ENCODE data around the gene CBLC. TPM values are rescaled to one million over a fixed set of nuclear protein-coding genes. Genes with fewer than 3 reads are reported as not detected.
A peak's percentile ranks its signal among the peaks of the same experiment; 100 is the strongest.

Gene CBLC
- total RNA-seq, 1 experiment from 2014 or later: 25.4 TPM

- H3K27me3 ChIP-seq (ENCODE audit: low read length): no peaks in the 10 kb centered on the region
- H3K9ac ChIP-seq (ENCODE audit: low read length): peak overlapping the region; percentile 46
- ATAC-seq (no peak), DNase-seq (no peak)
- no peaks in the 10 kb centered on the region for H4K20me1 ChIP-seq (ENCODE audit: low read length)
- H3K4me2 ChIP-seq (ENCODE audit: low read length): peak overlapping the region; percentile 95
- H3K4me1 ChIP-seq (ENCODE audit: insufficient read depth, low read length): peaks cover 14% of the 10 kb centered on the region
- H3K36me3 ChIP-seq (ENCODE audit: low read depth, low read length): no peaks in the 10 kb centered on the region
- BruUV-seq (replicated peaks): TSS peak; percentile 26
- H3K79me2 ChIP-seq (ENCODE audit: low read length): peaks cover 41% of the 10 kb centered on the region
- H3K27ac ChIP-seq (ENCODE audit: low read length): 0 out of 2 replicates have a peak overlapping the region, but pooled peaks have one; percentile 5
- ChIA-PET CTCF (interaction anchor here (0.6 to 1.0 kb wide), 4 partner anchors 36 to 151 kb away, joined by 4 to 10 read pairs (median 5); partner anchors contain the start of gene BCAM), POLR2A (ENCODE audit: unreplicated experiment) (interaction anchor here (0.6 to 1.2 kb wide), 6 partner anchors 45 to 209 kb away, joined by 5 to 29 read pairs (median 17); no protein-coding TSS in a partner anchor)
- H2AFZ ChIP-seq (ENCODE audit: low read length): peak overlapping the region; percentile 97
- peak overlapping the region; percentile 76 for H3K4me3 ChIP-seq (ENCODE audit: low read length)
- no peak for TF ChIP-seq EZH2phosphoT487 (IDR thresholded peaks at IDR 0.05; ENCODE audit: borderline replicate concordance, low read length)
- TF ChIP-seq CTCF (conservative IDR thresholded peaks at IDR 0.05; ENCODE audit: low read depth, low read length): no peak
- no peak for TF ChIP-seq EZH2 (IDR thresholded peaks at IDR 0.05; ENCODE audit: low read length, unreplicated experiment)
- H3K9me3 ChIP-seq (ENCODE audit: low read length): no peaks in the 10 kb centered on the region
- intact Hi-C loops (cut with micrococcal nuclease): loop anchor here (2.0 to 10.0 kb wide), 5 partner anchors 47 to 270 kb away; partner anchors contain the start of gene TOMM40
- H3K9me2 ChIP-seq (replicated peaks; ENCODE audit: low read length): no peaks in the 10 kb centered on the region
- H3F3A ChIP-seq (ENCODE audit: low read length, unreplicated experiment): no peaks in the 10 kb centered on the region
Observed at GRCh38 chr19:44845286-44845611, 67.6 kb downstream of the CBLC start.

DNA sequence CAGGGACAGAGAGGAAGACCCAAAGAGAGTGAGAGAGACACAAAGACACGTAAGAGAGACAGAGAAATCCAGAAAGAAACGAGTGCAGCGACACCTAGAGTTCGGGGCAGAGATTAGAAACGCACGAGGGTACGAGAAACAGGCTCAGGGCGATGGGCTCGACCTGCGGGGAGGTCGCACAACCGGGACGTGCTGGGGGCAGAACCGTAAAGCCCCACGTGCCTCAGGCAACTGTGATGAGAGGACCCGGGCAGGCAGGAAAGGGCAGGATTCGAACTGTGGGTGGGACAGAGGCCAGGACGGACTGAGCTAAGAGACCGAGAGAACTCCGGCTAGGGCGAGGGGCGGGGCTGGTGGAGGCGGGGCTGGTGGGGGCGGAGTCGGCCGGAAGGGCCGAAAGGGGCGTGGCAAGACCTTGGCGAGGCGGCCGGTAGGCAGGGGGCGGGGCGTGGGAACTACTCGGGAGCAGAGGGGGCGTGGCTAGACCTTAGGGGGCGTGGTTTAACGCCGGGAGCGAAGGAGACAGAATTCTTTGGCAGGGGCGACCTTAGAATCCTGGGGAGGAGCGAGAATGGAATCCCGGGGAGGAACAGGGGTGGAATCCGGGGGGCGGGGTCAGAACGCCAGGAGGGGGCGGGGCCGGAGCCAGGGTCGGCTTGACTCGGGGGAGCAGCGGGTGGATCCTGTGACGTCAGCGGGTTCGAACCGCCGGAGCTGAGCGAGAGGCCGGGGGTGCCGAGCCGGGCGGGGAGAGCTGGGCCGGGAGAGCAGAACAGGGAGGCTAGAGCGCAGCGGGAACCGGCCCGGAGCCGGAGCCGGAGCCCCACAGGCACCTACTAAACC is 68.1 kb downstream of the CBLC start, which contains the start of gene NECTIN2:
TSS of gene NECTIN2 (plus strand) at position 686 of the 843 bp plus-strand sequence. CDS start 229 bp downstream, outside the sequence.
- ATAC-seq: peak; percentile 47
- no TSS peak for BruUV-seq (replicated peaks)
- POLR2A ChIA-PET (ENCODE audit: unreplicated experiment): interaction anchor here (0.5 to 1.2 kb wide), 8 partner anchors 30 to 210 kb away, joined by 3 to 29 read pairs (median 17); no protein-coding TSS in a partner anchor

More for the DNA sequence above, 68.1 kb downstream of the CBLC start, which contains the start of gene NECTIN2:
- Histone ChIP-seq H2AFZ (ENCODE audit: low read length) (peak within 1 kb of the TSS; percentile 97), H3K79me2 (ENCODE audit: low read length) (peaks cover 45% of the 10 kb centered on the region), H3K36me3 (ENCODE audit: low read depth, low read length) (no peaks in the 10 kb centered on the region), H3K27me3 (ENCODE audit: low read length) (no peaks in the 10 kb centered on the region), H4K20me1 (ENCODE audit: low read length) (no peaks in the 10 kb centered on the region), H3K9ac (ENCODE audit: low read length) (peak within 1 kb of the TSS; percentile 78), H3K4me2 (ENCODE audit: low read length) (peak within 1 kb of the TSS; percentile 95), H3K4me3 (ENCODE audit: low read length) (peak within 1 kb of the TSS; percentile 84), H3K4me1 (ENCODE audit: insufficient read depth, low read length) (peaks cover 14% of the 10 kb centered on the region), H3K27ac (ENCODE audit: low read length) (peak within 1 kb of the TSS; percentile 36), H3K9me3 (ENCODE audit: low read length) (no peaks in the 10 kb centered on the region), H3F3A (ENCODE audit: low read length, unreplicated experiment) (no peaks in the 10 kb centered on the region), H3K9me2 (replicated peaks; ENCODE audit: low read length) (no peaks in the 10 kb centered on the region)
- CTCF ChIA-PET: interaction anchor here (0.6 to 1.0 kb wide), 7 partner anchors 37 to 151 kb away, joined by 3 to 10 read pairs (median 4); partner anchors contain the start of gene BCAM
- peak; percentile 96 for DNase-seq
- intact Hi-C loops (cut with micrococcal nuclease): loop anchor here (2.0 to 10.0 kb wide), 5 partner anchors 46 to 271 kb away; partner anchors contain the start of gene TOMM40
- TF ChIP-seq CTCF (conservative IDR thresholded peaks at IDR 0.05; ENCODE audit: low read depth, low read length) (peak; percentile 78), EZH2phosphoT487 (IDR thresholded peaks at IDR 0.05; ENCODE audit: borderline replicate concordance, low read length) (no peak)
